ENCODE results near the gene PRDM16.
A peak's percentile ranks its signal among the peaks of the same experiment; 100 is the strongest.

PRDM16 gene

GRCh38 chr1:3316340-3316943 is 247.4 kb downstream of the PRDM16 start:
- DNase-seq (ENCODE audit: low read depth in 1 of 2, low spot score in 1 of 2) = no peak

GRCh38 chr1:3317456-3317855 is 248.5 kb downstream of the PRDM16 start:
- DNase-seq (ENCODE audit: low read depth in 1 of 2, low spot score in 1 of 2) = no peak

GRCh38 chr1:3318329-3318728 is 249.3 kb downstream of the PRDM16 start:
- no peak for DNase-seq (ENCODE audit: low read depth in 1 of 2, low spot score in 1 of 2)

GRCh38 chr1:3319874-3320245 is 250.9 kb downstream of the PRDM16 start:
- DNase-seq (ENCODE audit: low read depth in 1 of 2, low spot score in 1 of 2) = peak in 1 of 2 donors; percentile 18

GRCh38 chr1:3320246-3321152 is 251.5 kb downstream of the PRDM16 start:
- no peak for DNase-seq (ENCODE audit: low read depth in 1 of 2, low spot score in 1 of 2)

- no peak for DNase-seq (ENCODE audit: low read depth in 1 of 2, low spot score in 1 of 2)
These were observed 252.8 kb downstream of the PRDM16 start for GRCh38 chr1:3321559-3322449.

GRCh38 chr1:3322450-3323020 is 253.5 kb downstream of the PRDM16 start:
- no peak for DNase-seq (ENCODE audit: low read depth in 1 of 2, low spot score in 1 of 2)

- DNase-seq (ENCODE audit: low read depth in 1 of 2, low spot score in 1 of 2) = no peak
These were observed 254.2 kb downstream of the PRDM16 start for GRCh38 chr1:3323021-3323795.

- no peak for DNase-seq (ENCODE audit: low read depth in 1 of 2, low spot score in 1 of 2)
These were observed 255.0 kb downstream of the PRDM16 start for GRCh38 chr1:3323796-3324703.

- DNase-seq (ENCODE audit: low read depth in 1 of 2, low spot score in 1 of 2) = no peak
These were observed 255.9 kb downstream of the PRDM16 start for GRCh38 chr1:3324704-3325535.

- DNase-seq (ENCODE audit: low read depth in 1 of 2, low spot score in 1 of 2) = no peak
These were observed 257.7 kb downstream of the PRDM16 start for GRCh38 chr1:3326516-3327388.

- DNase-seq (ENCODE audit: low read depth in 1 of 2, low spot score in 1 of 2) = no peak
These were observed 258.3 kb downstream of the PRDM16 start for GRCh38 chr1:3327389-3327702.

GRCh38 chr1:3327936-3328590 is 259.1 kb downstream of the PRDM16 start:
- DNase-seq (ENCODE audit: low read depth in 1 of 2, low spot score in 1 of 2) = no peak

- DNase-seq (ENCODE audit: low read depth in 1 of 2, low spot score in 1 of 2) = no peak
These were observed 260.8 kb downstream of the PRDM16 start for GRCh38 chr1:3329640-3330281.

- no peak for DNase-seq (ENCODE audit: low read depth in 1 of 2, low spot score in 1 of 2)
These were observed 261.8 kb downstream of the PRDM16 start for GRCh38 chr1:3330771-3331245.

- DNase-seq (ENCODE audit: low read depth in 1 of 2, low spot score in 1 of 2) = no peak
These were observed 262.6 kb downstream of the PRDM16 start for GRCh38 chr1:3331564-3331963.

GRCh38 chr1:3332043-3332442 is 263.0 kb downstream of the PRDM16 start:
- no peak for DNase-seq (ENCODE audit: low read depth in 1 of 2, low spot score in 1 of 2)
